Measurements from ENCODE around the gene CIT. TPM values are rescaled to one million over a fixed set of nuclear protein-coding genes. Genes with fewer than 3 reads are reported as not detected.

CIT gene
- total and polyA plus RNA-seq, 2 donors (not counting 3 experiments of a cell fraction or from before 2014, with no cell fraction given), result 13.3 to 61.8 TPM

GRCh38 chr12:119883237-119883636 lies 6.1 kb upstream of the CIT start:
- dilution Hi-C loops (cut with MboI; ENCODE audit: extremely low pct_ligation_motif_present, low sequenced_read_pairs), result no loop called here
- FAIRE-seq (no peak), DNase-seq (ENCODE audit: low read depth, low spot score) (no peak)
- no peaks in the 10 kb centered on the region for H3K4me1 ChIP-seq (ENCODE audit: control insufficient read depth, extremely low read depth, insufficient read depth, low read length)
- peaks cover 0 to 4% of the 10 kb centered on the region in 2 experiments for H3K27me3 ChIP-seq (ENCODE audit: control insufficient read depth in 2 of 2, insufficient read depth in 2 of 2, low read length in 2 of 2)
- H3K4me2 ChIP-seq (ENCODE audit: insufficient read depth, low read length), result no peak overlapping the region
- no peak overlapping the region for H3K4me3 ChIP-seq (replicated peaks in 1 of 3; ENCODE audit: insufficient read depth in 1 of 3, low read depth in 1 of 3, low read length in 3 of 3)
- no TSS peak for BruUV-seq (replicated peaks)
- no peak overlapping the region for H3K9ac ChIP-seq (replicated peaks; ENCODE audit: extremely low read depth, insufficient read depth, low read length)
- intact Hi-C loops (cut with micrococcal nuclease), result no loop called here
- TF ChIP-seq CTCF (IDR thresholded peaks at IDR 0.05; ENCODE audit: extremely low read depth in 1 of 2, insufficient read depth in 1 of 2, low read depth in 1 of 2, low read length in 2 of 2) (no peak), JUN (IDR thresholded peaks at IDR 0.05; ENCODE audit: borderline replicate concordance, insufficient read depth, insufficient read length, low read depth) (no peak), MAX (IDR thresholded peaks at IDR 0.05; ENCODE audit: insufficient read depth, insufficient read length) (no peak)
- H3K9me3 ChIP-seq (replicated peaks; ENCODE audit: control insufficient read depth, insufficient read depth, low read length), result no peaks in the 10 kb centered on the region
- no peaks in the 10 kb centered on the region for H4K20me1 ChIP-seq (replicated peaks; ENCODE audit: control insufficient read depth, extremely low read depth, insufficient read depth, low read length)
- no peak overlapping the region for H2AFZ ChIP-seq (ENCODE audit: low read depth, low read length)
- H3K79me2 ChIP-seq (ENCODE audit: control insufficient read depth, insufficient read depth, low read length), result no peaks in the 10 kb centered on the region
- no peaks in the 10 kb centered on the region for H3K9me1 ChIP-seq (replicated peaks; ENCODE audit: control insufficient read depth, extremely low read depth, insufficient read depth, low read length)
- no peak overlapping the region for H3K27ac ChIP-seq (ENCODE audit: insufficient read depth, low read depth, low read length)
- no peaks in the 10 kb centered on the region for H3K36me3 ChIP-seq (ENCODE audit: control insufficient read depth in 2 of 2, extremely low read depth in 1 of 2, insufficient read depth in 2 of 2, low read length in 2 of 2)
- POLR2A ChIA-PET, result no interaction called here
- CTCF ChIA-PET, result no interaction called here

GRCh38 chr12:119877639-119877948 lies 474 bp upstream of the CIT start:
- BruUV-seq (replicated peaks), result no TSS peak
- H3K4me2 ChIP-seq (ENCODE audit: insufficient read depth, low read length), result peak overlapping the region; percentile 40
- H3K9me1 ChIP-seq (replicated peaks; ENCODE audit: control insufficient read depth, extremely low read depth, insufficient read depth, low read length), result no peaks in the 10 kb centered on the region
- TF ChIP-seq MAX (IDR thresholded peaks at IDR 0.05; ENCODE audit: insufficient read depth, insufficient read length), result no peak
- TF ChIP-seq EZH2 (IDR thresholded peaks at IDR 0.05; ENCODE audit: borderline replicate concordance, low read depth, low read length, severe bottlenecking), result no peak
- TF ChIP-seq GATA2 (IDR thresholded peaks at IDR 0.05; ENCODE audit: insufficient read depth, insufficient read length, low read depth, low read length), result no peak
- peaks cover 4% of the 10 kb centered on the region for H3K4me1 ChIP-seq (ENCODE audit: control insufficient read depth, extremely low read depth, insufficient read depth, low read length)
- no peak for DNase-seq (ENCODE audit: low read depth, low spot score)
- ChIA-PET CTCF (no interaction called here), POLR2A (no interaction called here)
- H3K27ac ChIP-seq (ENCODE audit: insufficient read depth, low read depth, low read length), result no peak overlapping the region
- H3K9ac ChIP-seq (replicated peaks; ENCODE audit: extremely low read depth, insufficient read depth, low read length), result no peak overlapping the region
- no peaks in the 10 kb centered on the region for H4K20me1 ChIP-seq (replicated peaks; ENCODE audit: control insufficient read depth, extremely low read depth, insufficient read depth, low read length)
- H3K36me3 ChIP-seq (ENCODE audit: control insufficient read depth in 2 of 2, extremely low read depth in 1 of 2, insufficient read depth in 2 of 2, low read length in 2 of 2), result no peaks in the 10 kb centered on the region
- H2AFZ ChIP-seq (ENCODE audit: low read depth, low read length), result peak overlapping the region; percentile 97
- no peak for FAIRE-seq
- peaks cover 9% of the 10 kb centered on the region for H3K79me2 ChIP-seq (ENCODE audit: control insufficient read depth, insufficient read depth, low read length)
- dilution Hi-C loops (cut with MboI; ENCODE audit: extremely low pct_ligation_motif_present, low sequenced_read_pairs) (no loop called here), intact Hi-C loops (cut with micrococcal nuclease) (loop anchor here (1.0 to 2.0 kb wide), 2 partner anchors 112 to 209 kb away; partner anchors contain the start of gene BICDL1)
- H3K4me3 ChIP-seq (replicated peaks in 1 of 3; ENCODE audit: insufficient read depth in 1 of 3, low read depth in 1 of 3, low read length in 3 of 3), result peak overlapping the region in 2 of 3 experiments; percentile 79 to 96
- peaks cover 0 to 4% of the 10 kb centered on the region in 2 experiments for H3K27me3 ChIP-seq (ENCODE audit: control insufficient read depth in 2 of 2, insufficient read depth in 2 of 2, low read length in 2 of 2)
- no peaks in the 10 kb centered on the region for H3K9me3 ChIP-seq (replicated peaks; ENCODE audit: control insufficient read depth, insufficient read depth, low read length)
